ENCODE measurements around the gene SMYD5. TPM values are rescaled to one million over a fixed set of nuclear protein-coding genes. Genes with fewer than 3 reads are reported as not detected.

Gene SMYD5
- total and polyA plus RNA-seq, 2 donors (not counting 3 experiments of a cell fraction or from before 2014, with no cell fraction given) = 16.2 to 31.7 TPM

GRCh38 chr2:73250872-73251846 lies 37.1 kb downstream of the SMYD5 start:
- Histone ChIP-seq H2AFZ (ENCODE audit: low read depth, low read length) (no peak overlapping the region), H3K36me3 (ENCODE audit: control insufficient read depth in 2 of 2, extremely low read depth in 1 of 2, insufficient read depth in 2 of 2, low read length in 2 of 2) (peaks cover 29 to 64% of the 10 kb centered on the region in 2 experiments), H4K20me1 (replicated peaks; ENCODE audit: control insufficient read depth, extremely low read depth, insufficient read depth, low read length) (no peaks in the 10 kb centered on the region), H3K27me3 (ENCODE audit: control insufficient read depth in 2 of 2, insufficient read depth in 2 of 2, low read length in 2 of 2) (no peaks in the 10 kb centered on the region), H3K9me1 (replicated peaks; ENCODE audit: control insufficient read depth, extremely low read depth, insufficient read depth, low read length) (no peaks in the 10 kb centered on the region), H3K27ac (ENCODE audit: insufficient read depth, low read depth, low read length) (no peak overlapping the region), H3K79me2 (ENCODE audit: control insufficient read depth, insufficient read depth, low read length) (peaks cover 10% of the 10 kb centered on the region), H3K4me3 (replicated peaks in 1 of 3; ENCODE audit: insufficient read depth in 1 of 3, low read depth in 1 of 3, low read length in 3 of 3) (no peak overlapping the region), H3K4me1 (ENCODE audit: control insufficient read depth, extremely low read depth, insufficient read depth, low read length) (no peaks in the 10 kb centered on the region), H3K9me3 (replicated peaks; ENCODE audit: control insufficient read depth, insufficient read depth, low read length) (no peaks in the 10 kb centered on the region), H3K4me2 (ENCODE audit: insufficient read depth, low read length) (no peak overlapping the region), H3K9ac (replicated peaks; ENCODE audit: extremely low read depth, insufficient read depth, low read length) (no peak overlapping the region)
- no peak for TF ChIP-seq MAX (IDR thresholded peaks at IDR 0.05; ENCODE audit: insufficient read depth, insufficient read length)
- TF ChIP-seq GATA2 (IDR thresholded peaks at IDR 0.05; ENCODE audit: insufficient read depth, insufficient read length, low read depth, low read length) = no peak
- TF ChIP-seq, protein P1, sequence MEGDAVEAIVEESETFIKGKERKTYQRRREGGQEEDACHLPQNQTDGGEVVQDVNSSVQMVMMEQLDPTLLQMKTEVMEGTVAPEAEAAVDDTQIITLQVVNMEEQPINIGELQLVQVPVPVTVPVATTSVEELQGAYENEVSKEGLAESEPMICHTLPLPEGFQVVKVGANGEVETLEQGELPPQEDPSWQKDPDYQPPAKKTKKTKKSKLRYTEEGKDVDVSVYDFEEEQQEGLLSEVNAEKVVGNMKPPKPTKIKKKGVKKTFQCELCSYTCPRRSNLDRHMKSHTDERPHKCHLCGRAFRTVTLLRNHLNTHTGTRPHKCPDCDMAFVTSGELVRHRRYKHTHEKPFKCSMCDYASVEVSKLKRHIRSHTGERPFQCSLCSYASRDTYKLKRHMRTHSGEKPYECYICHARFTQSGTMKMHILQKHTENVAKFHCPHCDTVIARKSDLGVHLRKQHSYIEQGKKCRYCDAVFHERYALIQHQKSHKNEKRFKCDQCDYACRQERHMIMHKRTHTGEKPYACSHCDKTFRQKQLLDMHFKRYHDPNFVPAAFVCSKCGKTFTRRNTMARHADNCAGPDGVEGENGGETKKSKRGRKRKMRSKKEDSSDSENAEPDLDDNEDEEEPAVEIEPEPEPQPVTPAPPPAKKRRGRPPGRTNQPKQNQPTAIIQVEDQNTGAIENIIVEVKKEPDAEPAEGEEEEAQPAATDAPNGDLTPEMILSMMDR (IDR thresholded peaks at IDR 0.05; ENCODE audit: extremely low read depth in 1 of 2, insufficient read depth in 1 of 2, low read depth in 1 of 2, low read length in 2 of 2) = no peak
- TF ChIP-seq MYC (IDR thresholded peaks at IDR 0.05; ENCODE audit: low read depth, low read length) = no peak
- TF ChIP-seq POLR2A (IDR thresholded peaks at IDR 0.05; ENCODE audit: low read depth, low read length) = no peak
- no peak for TF ChIP-seq EZH2 (IDR thresholded peaks at IDR 0.05; ENCODE audit: borderline replicate concordance, low read depth, low read length, severe bottlenecking)
- TF ChIP-seq FOS (IDR thresholded peaks at IDR 0.05; ENCODE audit: borderline replicate concordance, insufficient read depth, low read length) = no peak
- no peak for TF ChIP-seq JUN (IDR thresholded peaks at IDR 0.05; ENCODE audit: borderline replicate concordance, insufficient read depth, insufficient read length, low read depth)
- TF ChIP-seq POLR2AphosphoS5 (IDR thresholded peaks at IDR 0.05; ENCODE audit: insufficient read depth, low read depth, low read length) = no peak
- DNase-seq (ENCODE audit: low read depth, low spot score) = no peak
- intact Hi-C loops (cut with micrococcal nuclease) (no loop called here), dilution Hi-C loops (cut with MboI; ENCODE audit: extremely low pct_ligation_motif_present, low sequenced_read_pairs) (no loop called here)
- FAIRE-seq = no peak
- BruUV-seq (replicated peaks) = no TSS peak
- POLR2A ChIA-PET = interaction anchor here (0.7 kb wide), 1 partner anchor 17 kb away, joined by 5 read pairs; the partner anchor contains the start of gene CCT7
- CTCF ChIA-PET = interaction anchor here (1.2 kb wide), 1 partner anchor 9 kb away, joined by 5 read pairs; no protein-coding TSS in a partner anchor
